Prostate gland (tissue), 2 donors: ENCODE data around the gene A3GALT2.

Experiments
- POLR2A ChIP-seq: fragments of 450-650 bp; IDR thresholded peaks from one replicate; pipeline ENCODE4 v1.6.1; 2016; ENCODE audit warnings: antibody characterized with exemption, mild to moderate bottlenecking
- TF ChIP-seq, protein P1 (sequence below), 4 experiments: fragments of 200-600 bp in 2 of 4; fragments of 450-650 bp in 2 of 4; sonication (generic) in 2 of 4; IDR thresholded peaks; 1 replicate in 3 of 4; 2 replicates in 1 of 4; pipeline ENCODE4 v1.5.1; 2016 to 2019; ENCODE audit warnings: antibody characterized with exemption in 4 of 4, mild to moderate bottlenecking in 2 of 4, moderate library complexity in 2 of 4

DNA sequence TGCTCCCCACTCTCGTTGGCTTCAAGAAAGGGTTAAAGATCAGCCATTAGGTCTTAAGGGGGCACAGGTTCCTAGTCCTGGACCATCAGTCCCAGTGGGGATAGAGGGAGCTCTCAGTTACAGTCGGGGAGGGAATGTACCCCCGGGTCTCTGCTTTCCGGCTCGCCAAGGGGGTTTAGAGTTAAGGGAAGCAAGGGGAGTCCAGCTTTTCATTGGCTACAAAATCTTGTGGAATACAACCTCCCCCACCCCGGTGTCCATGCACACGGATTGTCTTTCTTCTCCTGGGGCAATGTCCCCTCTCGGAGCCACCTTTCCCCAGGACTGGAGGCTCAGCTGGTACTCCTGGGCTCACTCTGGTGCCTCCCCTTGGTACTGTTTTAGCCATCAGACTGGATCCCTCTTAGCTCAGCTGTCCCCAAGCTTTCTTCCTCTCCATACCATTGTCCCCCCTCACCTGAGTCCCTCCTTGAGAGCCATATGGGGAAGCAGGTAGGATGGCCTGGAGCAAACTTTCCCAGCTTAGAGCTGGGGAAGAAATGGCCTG is at the start of gene A3GALT2:
- TF ChIP-seq, protein P1, sequence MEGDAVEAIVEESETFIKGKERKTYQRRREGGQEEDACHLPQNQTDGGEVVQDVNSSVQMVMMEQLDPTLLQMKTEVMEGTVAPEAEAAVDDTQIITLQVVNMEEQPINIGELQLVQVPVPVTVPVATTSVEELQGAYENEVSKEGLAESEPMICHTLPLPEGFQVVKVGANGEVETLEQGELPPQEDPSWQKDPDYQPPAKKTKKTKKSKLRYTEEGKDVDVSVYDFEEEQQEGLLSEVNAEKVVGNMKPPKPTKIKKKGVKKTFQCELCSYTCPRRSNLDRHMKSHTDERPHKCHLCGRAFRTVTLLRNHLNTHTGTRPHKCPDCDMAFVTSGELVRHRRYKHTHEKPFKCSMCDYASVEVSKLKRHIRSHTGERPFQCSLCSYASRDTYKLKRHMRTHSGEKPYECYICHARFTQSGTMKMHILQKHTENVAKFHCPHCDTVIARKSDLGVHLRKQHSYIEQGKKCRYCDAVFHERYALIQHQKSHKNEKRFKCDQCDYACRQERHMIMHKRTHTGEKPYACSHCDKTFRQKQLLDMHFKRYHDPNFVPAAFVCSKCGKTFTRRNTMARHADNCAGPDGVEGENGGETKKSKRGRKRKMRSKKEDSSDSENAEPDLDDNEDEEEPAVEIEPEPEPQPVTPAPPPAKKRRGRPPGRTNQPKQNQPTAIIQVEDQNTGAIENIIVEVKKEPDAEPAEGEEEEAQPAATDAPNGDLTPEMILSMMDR (IDR thresholded peaks at IDR 0.05), result no peak
- no peak for TF ChIP-seq POLR2A
